Measurements from ENCODE around the gene HRAS.
"Not testable (repeated sequence)": the region's sequence is repeated elsewhere in the genome, so short reads cannot be mapped to it uniquely, and the experiment has no call there.

The HRAS gene

GRCh38 chr11:532527-532985 is 2.8 kb downstream of the HRAS start:
- no peak for DNase-seq

GRCh38 chr11:531919-532526 is 3.4 kb downstream of the HRAS start:
- DNase-seq: no peak

GRCh38 chr11:530960-531831 is 4.2 kb downstream of the HRAS start:
- no peak for DNase-seq

GRCh38 chr11:529728-530411 is 5.5 kb downstream of the HRAS start:
- DNase-seq: no peak

GRCh38 chr11:528815-529727 is 6.3 kb downstream of the HRAS start:
- no peak for DNase-seq

GRCh38 chr11:528166-528814 is 7.1 kb downstream of the HRAS start:
- no peak for DNase-seq

GRCh38 chr11:526192-526591 is 9.2 kb downstream of the HRAS start:
- DNase-seq: no peak

GRCh38 chr11:521177-521688 is 14.1 kb downstream of the HRAS start:
- DNase-seq: no peak

- peak; percentile 18 for DNase-seq
Measured at GRCh38 chr11:520428-521176, 14.8 kb downstream of the HRAS start.

- DNase-seq: peak; percentile 87
Measured at GRCh38 chr11:518463-519202, 16.7 kb downstream of the HRAS start.

GRCh38 chr11:516918-517685 is 18.3 kb downstream of the HRAS start:
- DNase-seq: not testable (repeated sequence)

GRCh38 chr11:516400-516799 is 19.0 kb downstream of the HRAS start:
- no peak for DNase-seq

- no peak for DNase-seq
Measured at GRCh38 chr11:515131-515530, 20.2 kb downstream of the HRAS start.

GRCh38 chr11:514606-515005 is 20.8 kb downstream of the HRAS start:
- no peak for DNase-seq

GRCh38 chr11:512761-513595 is 22.4 kb downstream of the HRAS start:
- DNase-seq: no peak

GRCh38 chr11:508956-509355 is 26.4 kb downstream of the HRAS start:
- no peak for DNase-seq

GRCh38 chr11:507727-508515 is 27.5 kb downstream of the HRAS start:
- no peak for DNase-seq

Data from activated CD8-positive, alpha-beta memory T cell treated with anti-CD3 and anti-CD28 coated beads, Interleukin-2, amount 50 U/mL, for 4 hours (primary cell).